ENCODE measurements around the gene RNU1-4.
"Not testable (repeated sequence)": the region's sequence is repeated elsewhere in the genome, so short reads cannot be mapped to it uniquely, and the experiment has no call there.

RNU1-4 gene

DNA sequence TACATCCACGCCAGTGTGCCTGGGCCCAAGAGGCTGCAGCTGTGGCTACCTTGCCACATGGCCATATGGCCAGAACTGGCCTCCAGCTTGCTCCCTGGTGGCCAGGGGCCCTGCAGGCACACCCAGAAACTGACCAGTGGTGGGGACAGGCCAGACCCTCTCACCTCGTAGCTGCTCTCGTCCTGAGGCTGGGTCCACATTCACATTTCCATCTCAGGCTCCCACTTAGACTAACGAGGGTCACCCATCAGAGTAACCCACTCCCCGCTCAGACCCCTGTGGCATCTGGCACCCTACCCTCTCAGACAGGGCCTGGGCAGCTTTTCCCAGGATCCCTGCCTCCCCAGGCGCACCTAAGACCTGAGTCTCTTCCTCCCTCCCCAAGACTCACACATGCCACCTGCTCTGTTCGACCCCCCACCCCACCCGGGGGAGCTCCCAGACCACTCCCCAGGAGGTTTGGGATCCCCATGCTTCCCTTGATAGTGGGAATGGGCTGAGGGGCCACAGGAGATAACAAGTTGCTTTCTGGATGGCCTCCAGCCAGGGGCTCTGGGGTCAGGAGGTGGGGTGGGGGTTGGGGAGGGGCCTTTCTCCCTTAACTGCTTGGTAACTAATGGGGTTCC is 21.3 kb upstream of the RNU1-4 start:
- no peak for ATAC-seq

DNA sequence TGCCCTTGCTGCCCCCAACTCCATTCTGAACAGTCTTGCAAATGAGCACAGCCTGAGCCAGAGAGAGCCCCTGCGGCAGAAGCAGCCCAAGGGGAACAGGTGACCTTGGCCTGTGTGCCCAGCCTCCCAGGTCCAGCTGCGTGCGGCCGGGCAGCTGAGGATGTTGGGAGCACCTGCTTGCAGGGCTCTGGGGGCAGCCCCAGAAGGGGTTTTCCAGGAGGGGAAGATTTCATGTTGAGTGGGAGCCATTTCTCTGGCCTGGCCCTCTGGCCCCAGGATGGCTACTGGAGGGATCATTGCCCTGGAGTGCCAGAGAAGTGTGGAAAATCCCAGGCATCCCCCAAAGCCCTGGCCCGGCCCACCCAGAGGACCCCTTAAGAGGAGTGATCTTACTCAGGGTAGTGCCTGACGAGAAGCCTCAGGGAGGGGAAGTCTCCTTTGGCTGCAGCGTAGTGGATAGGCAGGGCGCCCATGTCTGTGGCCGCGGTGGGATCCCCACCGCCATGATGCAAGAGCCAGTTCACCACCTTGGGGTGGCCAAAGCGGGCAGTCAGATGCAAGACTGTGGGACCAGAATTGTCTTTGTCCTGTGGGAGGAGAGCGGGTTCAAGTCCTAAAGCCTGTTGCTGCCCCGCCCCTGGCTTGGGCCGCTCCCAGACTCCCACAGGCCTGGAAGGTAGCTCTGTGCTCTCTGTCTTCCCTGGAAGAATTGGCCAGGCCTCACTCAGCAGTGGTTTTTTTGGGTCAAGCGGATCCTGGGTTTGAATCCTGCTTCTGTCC is 20.6 kb upstream of the RNU1-4 start:
- peaks cover 15% of the 10 kb centered on the region for H3K4me1 Mint-ChIP-seq
- H3K27ac Mint-ChIP-seq, result no peak overlapping the region
- no peaks in the 10 kb centered on the region for H3K9me3 Mint-ChIP-seq
- peak; percentile 18 for ATAC-seq
- no peak overlapping the region for H3K4me3 Mint-ChIP-seq
- peaks cover 65% of the 10 kb centered on the region for H3K27me3 Mint-ChIP-seq
- H3K36me3 Mint-ChIP-seq, result no peaks in the 10 kb centered on the region

More for the DNA sequence above, 21.3 kb upstream of the RNU1-4 start:
- Mint-ChIP-seq H3K27me3 (peaks cover 65% of the 10 kb centered on the region), H3K4me3 (no peak overlapping the region), H3K27ac (no peak overlapping the region), H3K36me3 (no peaks in the 10 kb centered on the region), H3K4me1 (peaks cover 15% of the 10 kb centered on the region), H3K9me3 (no peaks in the 10 kb centered on the region)

GRCh38 chr1:16720351-16721223 is 19.7 kb upstream of the RNU1-4 start:
- no peak overlapping the region for H3K4me3 Mint-ChIP-seq
- no peak overlapping the region for H3K27ac Mint-ChIP-seq
- H3K27me3 Mint-ChIP-seq, result peaks cover 65% of the 10 kb centered on the region
- no peak for ATAC-seq
- peaks cover 15% of the 10 kb centered on the region for H3K4me1 Mint-ChIP-seq
- H3K9me3 Mint-ChIP-seq, result no peaks in the 10 kb centered on the region
- no peaks in the 10 kb centered on the region for H3K36me3 Mint-ChIP-seq

DNA sequence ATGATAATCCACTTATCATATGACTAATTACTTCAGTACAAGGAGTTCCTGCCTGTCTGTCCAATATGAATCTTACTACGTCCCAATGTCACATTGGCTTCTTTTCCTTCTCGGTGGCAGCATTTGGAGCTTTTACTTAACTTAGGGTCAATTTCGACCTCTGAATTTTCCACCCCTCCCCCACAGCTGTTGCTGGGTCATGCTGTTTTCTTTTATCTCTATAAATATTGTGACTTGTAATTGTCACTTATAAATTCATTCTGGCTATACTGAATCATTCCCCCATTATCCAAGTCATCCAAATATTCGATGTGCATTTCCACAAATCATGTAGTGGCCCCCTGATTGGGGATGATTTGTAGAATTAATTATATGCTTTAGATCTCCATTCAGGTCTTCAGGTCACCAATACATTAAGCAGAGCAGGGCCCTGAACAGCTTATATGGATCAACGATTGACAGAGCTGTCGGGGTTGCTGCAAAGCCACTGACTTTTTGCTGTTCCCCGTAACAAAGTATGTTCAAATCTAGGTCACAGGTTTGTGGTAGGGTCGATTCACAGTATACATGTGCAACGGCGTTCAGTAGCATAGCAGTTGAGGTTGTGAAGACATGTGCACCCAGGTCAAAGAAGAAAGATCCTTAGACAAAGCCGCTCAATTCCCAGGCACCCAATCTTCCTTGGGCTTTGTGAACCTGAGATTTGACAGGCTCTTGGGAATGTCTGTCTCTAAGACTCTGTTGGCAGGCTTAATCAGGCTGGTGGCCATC is 18.3 kb upstream of the RNU1-4 start:
- Mint-ChIP-seq H3K4me3 (no peak overlapping the region), H3K4me1 (peaks cover 15% of the 10 kb centered on the region), H3K36me3 (no peaks in the 10 kb centered on the region), H3K9me3 (no peaks in the 10 kb centered on the region), H3K27ac (no peak overlapping the region), H3K27me3 (peaks cover 53% of the 10 kb centered on the region)
- no peak for ATAC-seq

DNA sequence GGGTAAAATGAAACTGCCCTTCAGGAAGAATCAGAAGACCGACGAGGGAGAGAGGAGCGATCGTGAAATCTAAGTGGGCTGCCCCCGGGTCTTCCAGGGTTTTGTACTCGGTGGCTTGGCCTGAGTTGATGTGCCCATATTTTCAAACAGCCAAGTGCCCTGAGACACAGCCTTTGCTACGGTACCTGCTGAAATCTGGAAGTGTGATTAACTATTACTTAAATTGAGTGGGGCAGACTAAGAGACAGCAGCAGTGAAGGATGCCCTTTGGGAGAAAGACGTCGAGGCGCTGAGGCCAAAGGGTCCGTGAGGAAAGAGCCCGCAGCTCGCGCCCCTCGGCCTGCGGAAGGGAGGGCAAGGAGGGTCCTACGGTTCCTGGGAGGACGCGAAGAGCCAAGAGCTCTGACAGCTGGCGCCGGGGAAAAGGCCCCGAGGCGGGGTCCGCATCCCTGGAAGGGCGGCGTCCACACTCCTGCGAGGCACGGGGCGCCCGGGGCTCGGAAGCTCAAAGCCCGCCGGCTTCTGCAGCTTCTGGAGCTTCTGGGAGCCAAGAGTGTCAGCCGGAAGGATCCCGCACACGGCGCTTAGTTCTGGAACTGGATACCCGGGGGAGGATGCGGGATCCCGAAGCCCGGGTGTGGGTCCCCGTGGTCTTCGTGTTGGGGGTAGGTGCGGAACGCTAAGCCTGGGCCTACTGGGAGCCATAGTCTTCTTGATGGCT is 15.4 kb upstream of the RNU1-4 start:
- Mint-ChIP-seq H3K4me3 (no peak overlapping the region), H3K27ac (no peak overlapping the region), H3K27me3 (peaks cover 25% of the 10 kb centered on the region), H3K9me3 (no peaks in the 10 kb centered on the region), H3K36me3 (no peaks in the 10 kb centered on the region), H3K4me1 (peaks cover 7% of the 10 kb centered on the region)
- ATAC-seq, result no peak

GRCh38 chr1:16725439-16726245 is 14.7 kb upstream of the RNU1-4 start:
- H3K27ac Mint-ChIP-seq, H3K4me3 Mint-ChIP-seq, H3K4me1 Mint-ChIP-seq, ATAC-seq, H3K9me3 Mint-ChIP-seq, H3K36me3 Mint-ChIP-seq: not testable (repeated sequence)
- peaks cover 17% of the 10 kb centered on the region for H3K27me3 Mint-ChIP-seq

GRCh38 chr1:16727190-16728111 is 12.9 kb upstream of the RNU1-4 start:
- no peaks in the 10 kb centered on the region for H3K9me3 Mint-ChIP-seq

GRCh38 chr1:16728243-16728949 is 11.9 kb upstream of the RNU1-4 start:
- H3K27ac Mint-ChIP-seq, H3K9me3 Mint-ChIP-seq, H3K36me3 Mint-ChIP-seq, H3K4me1 Mint-ChIP-seq, H3K4me3 Mint-ChIP-seq, H3K27me3 Mint-ChIP-seq: not testable (repeated sequence)
- ATAC-seq, result peak; percentile 88

More at GRCh38 chr1:16727190-16728111, 12.9 kb upstream of the RNU1-4 start:
- no peak overlapping the region for H3K27ac Mint-ChIP-seq
- no peaks in the 10 kb centered on the region for H3K36me3 Mint-ChIP-seq
- peak; percentile 65 for ATAC-seq
- no peaks in the 10 kb centered on the region for H3K4me1 Mint-ChIP-seq
- no peak overlapping the region for H3K4me3 Mint-ChIP-seq
- H3K27me3 Mint-ChIP-seq, result no peaks in the 10 kb centered on the region

DNA sequence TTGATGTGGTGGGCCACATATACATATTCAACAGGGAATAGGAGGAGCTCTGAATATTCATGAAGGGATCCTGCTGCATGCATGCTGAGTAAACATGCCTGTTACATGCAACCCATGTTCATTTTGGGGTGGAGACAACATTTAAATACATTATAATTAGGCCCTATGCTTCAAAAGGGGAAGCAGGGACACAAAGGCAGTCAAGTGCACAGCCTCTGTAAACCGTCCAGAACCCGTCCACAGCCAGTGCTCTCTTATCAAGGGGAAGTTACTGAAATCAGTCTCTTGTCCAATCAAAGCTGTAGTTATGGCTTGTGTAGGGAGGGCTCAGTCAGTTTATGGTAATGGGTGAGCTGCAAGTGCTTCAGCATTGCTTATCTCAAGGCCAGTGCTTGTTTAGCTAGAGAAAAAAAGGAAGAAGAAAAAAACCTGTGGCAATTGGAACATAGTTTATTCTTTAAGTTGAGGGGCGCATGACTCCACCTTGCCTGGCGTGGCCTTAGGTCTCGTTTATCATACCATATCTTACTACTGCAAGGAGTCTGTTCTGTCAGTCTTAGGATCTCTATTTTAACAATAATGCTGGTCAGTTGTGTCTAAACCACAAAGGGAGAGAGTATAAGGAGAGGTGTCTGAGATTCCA is 7.9 kb upstream of the RNU1-4 start:
- not testable (repeated sequence) for H3K9me3 Mint-ChIP-seq, H3K36me3 Mint-ChIP-seq, H3K27me3 Mint-ChIP-seq, H3K4me1 Mint-ChIP-seq, ATAC-seq, H3K4me3 Mint-ChIP-seq, H3K27ac Mint-ChIP-seq

DNA sequence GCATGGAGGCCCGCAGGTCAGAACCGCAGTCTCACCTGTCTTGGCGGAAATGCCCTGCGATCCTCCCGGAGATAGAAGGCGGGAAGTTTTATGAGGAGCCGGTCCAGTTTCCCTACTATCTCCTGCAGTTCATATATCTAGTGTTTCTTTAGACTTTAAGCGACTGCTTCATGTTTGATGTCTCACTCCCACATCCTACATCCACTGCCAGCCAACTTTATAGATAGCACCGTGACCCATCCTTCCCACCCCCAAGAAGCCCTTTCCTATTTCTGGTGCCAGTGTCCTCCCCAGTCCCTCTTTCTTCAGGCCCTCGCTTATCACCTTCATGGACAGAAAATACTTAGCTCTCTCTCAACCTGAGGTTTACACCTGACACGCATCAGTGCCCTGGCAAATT is 914 bp downstream of the RNU1-4 start:
- not testable (repeated sequence) for ATAC-seq, H3K4me3 Mint-ChIP-seq, H3K4me1 Mint-ChIP-seq, H3K27me3 Mint-ChIP-seq, H3K9me3 Mint-ChIP-seq, H3K27ac Mint-ChIP-seq, H3K36me3 Mint-ChIP-seq

DNA sequence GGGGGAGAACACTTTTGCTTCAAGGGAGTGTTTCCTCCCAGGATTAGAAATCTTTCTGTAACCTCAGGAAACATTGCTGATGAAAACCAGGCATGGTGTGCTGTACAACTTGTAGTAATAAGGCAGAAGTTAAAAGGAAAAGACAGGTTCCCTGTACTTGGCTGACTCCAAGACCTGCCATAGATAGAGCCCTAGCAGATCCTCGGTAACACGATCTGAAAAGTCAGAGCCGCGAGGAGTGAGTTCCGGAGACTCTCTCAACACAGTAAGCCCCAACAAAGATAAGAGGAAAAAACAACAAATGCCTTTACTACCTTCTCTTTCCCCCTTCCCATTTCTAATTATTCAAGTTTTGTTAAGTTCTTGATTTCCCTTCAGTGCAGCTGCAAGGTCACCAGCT is 7.3 kb downstream of the RNU1-4 start:
- H3K4me3 Mint-ChIP-seq, H3K27me3 Mint-ChIP-seq, H3K9me3 Mint-ChIP-seq, H3K4me1 Mint-ChIP-seq, ATAC-seq, H3K27ac Mint-ChIP-seq, H3K36me3 Mint-ChIP-seq: not testable (repeated sequence)

GRCh38 chr1:16748710-16749109 is 8.4 kb downstream of the RNU1-4 start:
- not testable (repeated sequence) for H3K4me1 Mint-ChIP-seq, H3K4me3 Mint-ChIP-seq, H3K36me3 Mint-ChIP-seq, H3K27ac Mint-ChIP-seq, H3K9me3 Mint-ChIP-seq, H3K27me3 Mint-ChIP-seq
- ATAC-seq, result peak; percentile 64
